ENCODE data around the gene ARL5A.

Gene ARL5A

DNA sequence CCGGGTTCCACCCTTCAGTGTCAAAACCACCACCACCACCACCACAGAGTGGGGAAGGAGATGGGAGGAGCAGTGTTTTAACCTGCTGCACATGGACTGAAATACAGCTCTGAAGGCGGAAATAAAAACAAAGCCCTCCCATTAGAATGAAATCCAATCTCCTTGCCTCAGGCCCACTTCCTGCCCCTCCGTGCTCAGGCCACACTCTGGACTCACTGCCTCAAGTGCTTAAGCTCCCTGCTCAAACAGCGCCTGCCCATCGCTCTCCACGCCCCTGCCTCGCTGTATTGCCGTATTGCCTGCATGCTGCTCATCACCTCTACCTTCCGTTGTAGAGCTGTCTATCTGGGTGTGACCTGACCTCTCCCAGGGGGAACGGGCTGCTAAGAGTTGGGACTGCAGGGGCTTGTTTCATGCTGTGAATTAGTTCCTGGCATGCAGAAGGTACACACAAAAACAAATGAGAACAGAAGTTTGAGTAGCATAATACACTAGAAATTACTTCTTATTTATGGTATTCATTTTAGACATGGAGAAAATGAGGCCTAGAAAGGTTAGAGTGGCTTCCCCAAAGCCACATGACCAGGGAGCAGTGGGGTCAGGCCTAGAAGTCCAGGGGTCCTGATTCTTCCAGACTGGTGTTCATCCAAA is 62.3 kb downstream of the ARL5A start:
- no peak for DNase-seq

GRCh38 chr2:151762694-151763093 is 65.5 kb downstream of the ARL5A start:
- DNase-seq = no peak

GRCh38 chr2:151761687-151762086 is 66.5 kb downstream of the ARL5A start:
- no peak for DNase-seq

- no peak for DNase-seq
Measured at GRCh38 chr2:151761193-151761592, 67.0 kb downstream of the ARL5A start.

DNA sequence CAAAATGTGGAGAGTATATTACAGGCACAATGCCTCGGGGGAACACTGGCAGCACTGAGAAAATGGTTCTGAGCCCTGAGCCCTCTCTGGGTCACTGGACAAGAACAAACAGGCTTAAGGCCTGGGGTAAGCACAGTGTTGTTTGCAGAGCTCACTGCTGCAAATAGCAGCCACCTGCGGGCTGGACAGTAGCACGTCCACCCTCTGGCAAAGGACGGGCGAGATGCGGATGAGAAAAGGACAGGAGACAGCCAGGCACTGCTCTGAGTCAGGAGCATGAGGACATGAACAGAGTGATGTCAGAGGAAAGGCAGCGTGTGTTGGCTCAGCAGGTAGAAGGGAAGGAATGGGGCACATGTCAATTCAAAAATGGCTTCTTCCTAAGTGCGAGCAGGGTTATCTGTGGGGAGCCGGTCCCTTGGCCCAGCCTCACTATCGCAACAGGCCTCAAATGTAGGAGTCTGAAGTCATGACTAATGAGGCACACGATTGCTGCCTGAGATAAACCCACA is 68.0 kb downstream of the ARL5A start:
- no peak for DNase-seq

DNA sequence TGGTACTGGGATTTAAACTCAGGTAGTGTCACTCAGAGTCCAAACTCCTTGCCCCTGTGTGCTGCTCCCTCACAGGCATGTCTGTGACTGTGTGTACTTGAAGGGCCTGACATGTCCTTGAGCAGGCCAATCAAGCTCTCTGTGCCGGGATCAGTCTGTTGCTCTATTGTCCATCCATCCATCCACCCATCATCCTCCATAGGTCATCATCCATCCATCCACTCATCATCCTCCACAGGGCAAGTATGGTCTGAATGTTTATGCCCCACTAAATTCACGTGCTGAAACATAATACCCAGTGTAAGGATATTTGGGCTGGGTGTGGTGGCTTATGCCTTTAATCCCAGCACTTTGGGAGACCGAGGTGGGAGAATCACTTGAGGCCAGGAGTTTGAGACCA is 69.5 kb downstream of the ARL5A start:
- DNase-seq = no peak

- no peak for DNase-seq
Measured at GRCh38 chr2:151757861-151758260, 70.4 kb downstream of the ARL5A start.

DNA sequence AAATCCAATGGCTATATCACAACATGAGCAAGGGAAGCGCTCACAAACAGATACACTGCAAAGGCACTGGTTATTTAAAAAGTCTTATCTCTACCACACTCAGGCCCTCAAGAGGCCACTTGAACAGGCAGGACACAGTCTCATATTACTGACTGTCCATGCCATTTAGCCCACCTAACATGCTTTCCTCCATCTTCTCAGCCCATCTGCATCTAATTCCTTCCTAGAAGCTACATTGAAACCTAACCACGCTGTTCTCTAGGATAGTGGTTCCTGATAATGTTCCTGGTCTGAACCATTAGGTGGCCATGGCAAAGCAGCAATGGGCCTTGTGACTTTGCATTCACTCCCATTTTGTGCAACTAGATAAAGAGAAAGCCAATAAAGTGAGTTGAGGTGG is 71.4 kb downstream of the ARL5A start:
- no peak for DNase-seq

DNA sequence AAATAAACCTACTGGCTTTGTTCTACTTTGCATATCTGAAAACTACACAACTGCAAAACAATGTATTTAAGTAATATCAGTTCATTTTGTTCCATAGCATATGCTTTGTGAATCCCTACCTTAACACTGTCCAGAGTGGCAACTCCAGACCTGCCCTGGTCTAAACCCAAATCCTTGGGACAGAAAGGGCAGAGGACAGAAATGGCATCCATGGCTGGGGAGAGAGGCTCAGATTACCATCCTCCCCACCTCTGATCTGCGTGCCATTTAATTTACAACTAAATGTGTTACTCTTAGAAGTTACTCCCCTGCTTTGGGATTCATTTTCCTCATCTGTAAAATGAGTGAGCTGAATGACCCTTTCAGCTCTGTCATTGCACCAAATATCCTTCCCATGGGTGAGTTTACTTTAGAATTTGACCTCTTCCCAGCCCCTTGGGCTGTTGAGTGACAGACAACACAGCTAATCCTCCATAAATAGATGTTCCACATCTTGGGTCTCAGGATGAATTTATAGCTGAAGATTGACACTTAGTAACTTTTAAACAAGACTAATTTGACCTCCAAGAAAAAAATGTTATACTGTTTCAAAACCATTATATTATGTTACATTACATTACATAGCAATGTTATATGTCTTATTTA is 73.8 kb downstream of the ARL5A start:
- no peak for DNase-seq

DNA sequence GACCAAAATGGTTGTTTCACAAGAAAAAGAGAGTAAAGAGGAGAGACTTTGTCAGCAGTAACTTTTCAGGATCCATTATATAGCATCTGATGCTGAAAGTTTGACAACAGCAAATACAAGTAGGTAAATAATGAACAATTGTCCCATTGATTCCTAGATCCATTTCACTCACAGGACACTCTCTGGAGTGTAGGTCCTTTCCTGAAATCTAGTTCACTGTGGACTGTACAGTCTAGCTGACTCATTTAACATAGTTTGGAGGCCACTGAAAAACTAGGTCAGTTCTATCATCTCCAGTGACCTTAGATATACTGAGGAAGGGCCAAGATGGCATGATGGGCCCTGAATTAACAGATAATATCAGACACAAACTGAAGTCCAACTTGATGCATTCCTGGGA is 74.7 kb downstream of the ARL5A start:
- DNase-seq = no peak

All from inflammatory macrophage treated with lipopolysaccharide for 4 hours (primary cell).